22Rv1 (cell line): Measurements from ENCODE around the gene MAT2A.

Experiments
- ZFX ChIP-seq: fragments of 450-650 bp; IDR thresholded peaks from 2 replicates; pipeline ENCODE4 v1.6.1; 2017; ENCODE audit warnings: antibody characterized with exemption, borderline replicate concordance
- TF ChIP-seq, protein P1 (sequence below): fragments of 450-650 bp; IDR thresholded peaks from 2 replicates; pipeline ENCODE4 v1.5.1; 2017; ENCODE audit warnings: mild to moderate bottlenecking

GRCh38 chr2:85514323-85514722 is 24.6 kb upstream of the MAT2A start:
- TF ChIP-seq, protein P1, sequence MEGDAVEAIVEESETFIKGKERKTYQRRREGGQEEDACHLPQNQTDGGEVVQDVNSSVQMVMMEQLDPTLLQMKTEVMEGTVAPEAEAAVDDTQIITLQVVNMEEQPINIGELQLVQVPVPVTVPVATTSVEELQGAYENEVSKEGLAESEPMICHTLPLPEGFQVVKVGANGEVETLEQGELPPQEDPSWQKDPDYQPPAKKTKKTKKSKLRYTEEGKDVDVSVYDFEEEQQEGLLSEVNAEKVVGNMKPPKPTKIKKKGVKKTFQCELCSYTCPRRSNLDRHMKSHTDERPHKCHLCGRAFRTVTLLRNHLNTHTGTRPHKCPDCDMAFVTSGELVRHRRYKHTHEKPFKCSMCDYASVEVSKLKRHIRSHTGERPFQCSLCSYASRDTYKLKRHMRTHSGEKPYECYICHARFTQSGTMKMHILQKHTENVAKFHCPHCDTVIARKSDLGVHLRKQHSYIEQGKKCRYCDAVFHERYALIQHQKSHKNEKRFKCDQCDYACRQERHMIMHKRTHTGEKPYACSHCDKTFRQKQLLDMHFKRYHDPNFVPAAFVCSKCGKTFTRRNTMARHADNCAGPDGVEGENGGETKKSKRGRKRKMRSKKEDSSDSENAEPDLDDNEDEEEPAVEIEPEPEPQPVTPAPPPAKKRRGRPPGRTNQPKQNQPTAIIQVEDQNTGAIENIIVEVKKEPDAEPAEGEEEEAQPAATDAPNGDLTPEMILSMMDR, result no peak
- TF ChIP-seq ZFX, result no peak
